DMS53 treated with DMSO at 0.1 percent for 48 hours (cell line): ENCODE results near the gene PHKG1.
"Not testable (repeated sequence)": the region's sequence is repeated elsewhere in the genome, so short reads cannot be mapped to it uniquely, and the experiment has no call there.

ENCODE experiments used
- DNase-seq: peaks from one replicate; lab custom pipeline; 2025; ENCODE audit not compliant: unreplicated experiment; lab: John Stamatoyannopoulos, UW

PHKG1 gene

DNA sequence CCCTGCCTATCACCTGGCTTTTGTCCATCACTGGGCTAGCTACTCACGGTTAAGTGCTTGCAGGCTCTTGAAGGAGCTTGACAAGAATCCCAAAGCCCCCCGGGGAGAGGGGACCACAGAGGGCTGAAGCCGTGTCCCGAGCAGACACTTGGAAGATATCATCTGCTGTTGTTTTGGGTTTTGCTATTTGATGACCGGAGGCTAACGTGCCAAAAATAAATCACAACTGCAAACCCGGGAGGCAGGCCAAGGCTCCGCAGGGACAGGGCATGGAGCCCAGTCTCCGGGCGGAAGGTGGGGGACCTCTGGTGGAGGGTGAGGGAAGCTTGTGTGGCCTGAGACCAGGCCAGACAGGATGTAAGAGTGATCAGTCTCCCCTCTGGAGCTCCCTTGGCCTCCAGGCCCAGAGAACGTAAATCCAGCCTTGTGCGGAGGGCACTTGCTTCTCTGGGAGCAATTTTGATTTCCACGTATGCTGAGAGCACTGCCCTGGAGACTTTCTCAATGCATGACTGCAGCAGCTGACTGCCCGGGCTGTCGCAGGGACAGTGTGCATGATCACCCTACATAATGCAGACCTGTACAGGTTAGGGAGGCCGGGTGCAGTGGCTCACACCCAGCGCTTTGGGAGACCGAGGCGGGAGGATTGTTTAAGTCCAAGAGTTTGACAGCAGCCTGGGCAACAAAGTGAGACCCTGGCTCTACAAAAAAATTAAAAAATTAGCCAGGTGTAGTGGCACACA, at the start of gene PHKG1:
Gene PHKG1 (minus strand): TSS at position 164 of the 743 bp plus-strand sequence. CDS start 4,011 bp downstream, outside the sequence.
- peak; percentile 11 for DNase-seq

DNA sequence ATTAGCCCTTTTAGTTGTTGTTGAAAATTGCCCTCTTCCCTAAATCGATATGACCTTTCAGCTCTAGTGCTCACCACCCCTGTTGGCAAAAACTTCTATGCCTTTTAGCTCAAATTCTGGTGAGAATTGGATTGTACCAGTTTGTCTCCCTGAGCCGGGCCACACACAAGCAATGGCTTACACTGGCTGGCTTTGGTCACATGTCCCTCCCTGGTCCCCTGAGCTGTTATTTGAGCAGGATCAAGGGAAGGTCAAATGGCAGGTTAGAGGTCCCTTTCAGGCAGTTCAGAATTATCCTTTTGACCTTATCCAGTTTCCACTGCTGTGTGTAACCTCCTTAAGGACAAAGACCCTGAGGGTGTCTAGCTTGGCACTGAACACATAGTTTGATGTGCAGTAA, 38.3 kb upstream of the PHKG1 start:
- DNase-seq = not testable (repeated sequence)

DNA sequence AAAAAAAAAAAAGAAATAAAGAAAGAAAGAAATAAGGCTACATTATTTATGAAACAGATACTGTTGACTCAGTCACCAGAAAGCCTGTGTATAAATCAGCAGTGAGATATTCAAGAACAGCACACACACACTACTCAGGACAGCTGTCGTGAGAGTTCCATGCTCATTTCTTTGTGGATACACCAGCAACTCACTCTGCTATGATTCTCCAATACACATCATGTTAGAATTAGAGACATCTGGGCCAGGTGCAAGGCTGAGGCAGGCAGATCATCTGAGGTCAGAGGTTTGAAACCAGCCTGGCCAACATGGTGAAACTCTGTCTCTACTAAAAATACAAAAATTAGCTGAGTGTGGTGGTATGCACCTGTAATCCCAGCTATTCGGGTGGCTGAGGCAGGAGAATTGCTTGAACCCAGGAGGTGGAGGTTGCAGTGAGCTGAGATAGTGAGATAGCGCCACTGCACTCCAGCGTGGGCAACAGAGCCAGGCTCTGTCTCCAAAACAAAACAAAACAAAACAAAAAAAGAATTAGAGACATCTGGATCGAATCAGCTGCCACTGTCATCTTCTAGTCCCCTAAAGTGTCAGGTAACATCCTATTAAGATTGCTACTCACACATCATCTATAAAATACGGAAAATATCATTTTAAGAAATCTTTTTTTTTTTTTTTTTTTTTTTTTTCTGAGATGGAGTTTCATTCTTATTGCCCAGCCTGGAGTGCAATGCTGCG, 34.7 kb upstream of the PHKG1 start:
- DNase-seq = no peak

DNA sequence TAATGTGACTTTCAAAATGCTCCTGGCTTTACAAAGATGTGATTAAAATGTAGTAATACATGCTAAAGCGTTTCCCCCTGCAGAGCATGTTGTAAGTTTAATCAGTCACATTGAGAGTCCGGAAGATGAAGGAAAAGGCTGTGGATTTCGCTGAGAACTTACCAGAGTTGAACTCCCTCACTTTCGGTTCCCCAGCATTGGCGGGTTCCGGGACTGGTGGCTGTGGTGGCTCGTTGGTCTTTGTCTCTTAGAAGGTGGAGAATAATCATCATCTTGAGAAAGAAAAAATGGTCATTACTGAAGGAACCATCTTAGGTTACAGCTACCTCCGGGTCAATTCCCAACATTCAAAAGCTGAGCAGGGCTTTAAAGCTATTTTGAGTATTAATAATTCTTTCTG, 33.1 kb upstream of the PHKG1 start:
- DNase-seq = no peak

DNA sequence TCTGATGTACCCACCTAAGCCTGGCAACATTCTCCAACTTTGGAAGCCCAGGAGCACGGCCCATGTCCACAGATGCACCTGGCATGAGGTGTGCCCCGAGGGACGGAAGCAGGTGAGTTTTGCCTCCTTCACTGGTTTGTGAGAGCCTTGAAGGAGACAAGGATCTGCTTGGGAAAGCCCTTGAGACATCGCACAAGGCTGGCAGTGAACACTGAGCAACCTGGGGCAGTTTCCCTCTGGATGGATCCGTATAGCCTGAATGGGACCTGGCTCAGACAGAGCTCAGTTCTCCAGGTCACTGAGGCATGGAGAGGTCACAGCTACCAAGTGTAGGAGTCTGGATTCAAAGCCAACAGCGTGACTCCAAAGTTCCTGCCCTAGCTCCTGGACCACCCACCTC, 32.2 kb upstream of the PHKG1 start:
- DNase-seq = no peak

DNA sequence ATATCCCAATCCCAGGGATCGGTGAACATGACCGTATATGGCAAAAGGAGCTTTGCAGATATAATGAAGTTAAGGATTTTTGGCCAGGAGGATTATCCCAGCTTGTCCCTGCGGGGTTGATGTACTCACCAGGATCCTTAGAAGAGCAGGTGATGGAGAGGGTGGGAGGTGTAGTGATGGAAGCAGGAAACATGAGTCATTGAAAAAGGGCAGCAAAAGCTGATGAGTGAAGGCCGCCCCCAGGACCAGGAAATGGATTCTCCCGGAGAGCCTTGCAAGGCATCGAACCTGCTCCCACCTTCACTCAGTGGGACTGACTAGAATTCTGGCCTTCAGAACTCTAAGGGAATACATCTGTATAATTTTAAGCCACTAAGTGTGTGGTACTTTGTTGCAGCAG, 28.7 kb upstream of the PHKG1 start:
- DNase-seq = no peak

DNA sequence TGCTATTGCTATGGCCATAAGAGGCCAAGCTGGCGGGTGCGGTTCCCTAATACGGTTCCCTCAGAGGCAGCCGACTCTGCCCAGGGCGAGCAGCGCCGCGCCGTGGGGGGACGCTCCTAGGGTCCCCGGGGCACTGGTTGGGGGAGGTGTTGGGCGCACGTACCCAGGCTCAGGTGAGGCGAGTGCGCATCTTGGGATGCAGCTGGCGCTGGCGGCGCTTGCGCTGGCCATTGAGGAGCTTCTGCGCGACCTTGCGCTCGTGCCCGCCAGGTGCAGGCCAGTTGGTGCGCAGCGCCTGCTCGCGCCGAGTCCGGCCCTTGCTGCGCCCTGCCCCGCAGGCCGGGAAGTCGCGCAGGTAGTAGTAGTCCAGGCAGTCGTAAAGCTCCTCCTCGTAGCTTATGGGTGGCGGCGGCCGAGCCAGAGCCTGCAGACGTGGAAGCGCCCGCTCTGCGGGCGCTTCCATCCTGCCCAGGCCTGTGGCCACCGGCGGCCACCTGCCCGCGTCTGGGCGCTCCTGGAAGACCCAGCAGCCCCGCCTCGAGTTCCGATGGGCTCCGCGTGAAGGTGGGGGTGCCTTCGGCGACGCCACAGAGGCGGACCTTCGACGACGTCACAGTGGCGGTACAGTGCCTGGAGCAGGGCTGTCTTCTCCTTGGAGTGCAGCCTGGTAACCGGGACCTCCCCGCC, 23.2 kb upstream of the PHKG1 start, which contains the start of gene NUPR2:
Gene NUPR2 (minus strand): TSS at position 566 of the 687 bp plus-strand sequence. CDS start 103 bp downstream, at position 463.
- peak; percentile 52 for DNase-seq

DNA sequence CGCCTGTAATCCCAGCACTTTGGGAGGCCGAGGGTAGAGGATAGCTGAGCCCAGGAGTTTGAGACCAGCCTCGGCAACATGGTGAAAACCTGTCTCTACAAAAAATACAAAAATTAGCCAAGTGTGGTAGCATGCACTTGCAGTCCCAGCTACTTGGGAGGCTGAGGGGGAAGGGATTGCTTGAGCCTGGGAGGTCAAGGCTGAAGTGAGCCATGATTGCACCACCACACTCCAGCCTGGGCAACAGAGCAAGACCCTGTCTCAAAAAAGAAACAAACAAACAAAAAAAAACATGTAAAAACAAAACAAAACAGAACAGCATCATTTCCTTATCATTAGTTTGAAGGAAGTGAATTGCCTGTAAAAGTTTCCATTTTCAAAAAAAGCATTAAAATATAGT, 19.5 kb upstream of the PHKG1 start:
- DNase-seq = not testable (repeated sequence)

DNA sequence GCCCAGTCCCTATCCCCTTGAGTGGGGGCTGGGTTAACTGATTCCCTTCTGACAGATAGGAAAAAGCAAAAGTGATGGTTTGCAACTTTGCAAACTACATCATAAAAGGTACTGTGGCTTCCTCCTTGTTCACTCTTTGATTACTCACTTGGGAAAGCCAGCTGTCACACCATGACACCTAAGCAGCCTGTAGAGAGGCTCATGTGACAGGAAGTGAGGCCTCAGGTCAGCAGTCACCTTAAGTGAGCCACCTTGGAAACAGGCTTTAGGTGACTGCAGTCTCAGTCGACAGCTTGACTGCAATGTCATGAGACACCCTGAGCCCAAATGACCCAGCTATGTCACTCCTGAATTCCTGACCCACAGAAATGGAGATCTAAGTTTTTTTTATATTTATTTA, 17.9 kb upstream of the PHKG1 start:
- peak; percentile 21 for DNase-seq

DNA sequence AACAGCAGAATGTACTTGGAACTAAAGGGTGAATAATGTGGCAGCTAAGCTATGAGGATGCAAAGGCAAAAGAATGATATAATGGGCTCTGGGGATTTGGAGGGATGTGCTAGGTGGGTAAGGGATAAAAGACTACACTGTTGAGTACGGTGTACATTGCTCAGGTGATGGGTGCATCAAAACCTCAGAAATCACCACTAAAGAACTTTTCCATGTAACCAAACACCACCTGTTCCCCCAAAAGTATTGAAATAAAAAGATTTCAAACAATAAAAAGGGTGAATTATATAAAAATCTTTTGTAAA, 15.2 kb upstream of the PHKG1 start:
- DNase-seq = no peak

DNA sequence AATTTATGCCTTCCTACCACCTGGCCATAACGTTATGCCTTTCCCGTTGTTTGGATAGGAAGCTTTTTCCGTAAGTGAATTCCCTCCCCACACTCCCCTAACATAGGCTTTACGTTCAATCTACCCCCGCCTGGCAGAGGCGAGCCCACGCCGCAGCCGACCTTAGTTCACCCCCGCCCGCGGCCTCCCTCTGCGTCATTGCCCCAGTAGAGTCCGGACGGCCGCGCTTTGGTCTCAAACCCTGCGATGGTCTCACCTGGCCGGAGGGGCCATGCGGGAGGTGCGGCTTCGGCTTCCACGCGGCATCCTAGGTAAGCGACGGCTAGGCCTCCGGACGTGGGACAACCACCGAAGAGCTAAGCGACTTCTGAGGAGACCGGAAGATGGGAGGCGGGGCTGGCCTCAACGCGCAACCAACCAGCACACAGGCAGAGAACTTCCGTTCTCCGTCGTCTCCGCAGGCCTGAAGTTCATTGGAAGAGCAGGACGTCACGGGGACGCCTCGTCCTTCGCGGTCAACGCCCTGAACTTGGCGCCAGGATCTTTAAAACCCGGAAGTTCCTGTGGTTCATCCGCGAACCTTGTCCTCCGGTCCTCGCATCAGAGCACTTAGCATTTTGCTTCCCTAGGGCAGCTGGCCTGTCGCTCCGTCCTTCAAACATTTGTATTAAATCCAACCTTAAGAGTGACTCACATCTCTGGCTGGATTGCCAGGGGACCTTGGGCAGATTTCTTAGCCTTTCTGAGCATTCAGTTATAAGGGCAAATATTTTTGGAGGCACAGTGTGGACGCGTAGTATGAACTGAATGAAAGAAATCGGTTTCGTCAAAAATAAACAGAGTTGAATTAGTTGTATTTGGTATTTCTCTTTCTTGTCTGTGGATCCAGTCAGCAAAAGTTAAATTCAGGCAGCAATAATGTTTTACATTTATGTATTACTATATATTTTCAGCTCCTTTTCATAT, 13.6 kb upstream of the PHKG1 start, which contains the start of gene CHCHD2:
Gene CHCHD2 (minus strand): TSS at position 369 of the 966 bp plus-strand sequence. CDS start 63 bp downstream, at position 306.
- peak; percentile 98 for DNase-seq

DNA sequence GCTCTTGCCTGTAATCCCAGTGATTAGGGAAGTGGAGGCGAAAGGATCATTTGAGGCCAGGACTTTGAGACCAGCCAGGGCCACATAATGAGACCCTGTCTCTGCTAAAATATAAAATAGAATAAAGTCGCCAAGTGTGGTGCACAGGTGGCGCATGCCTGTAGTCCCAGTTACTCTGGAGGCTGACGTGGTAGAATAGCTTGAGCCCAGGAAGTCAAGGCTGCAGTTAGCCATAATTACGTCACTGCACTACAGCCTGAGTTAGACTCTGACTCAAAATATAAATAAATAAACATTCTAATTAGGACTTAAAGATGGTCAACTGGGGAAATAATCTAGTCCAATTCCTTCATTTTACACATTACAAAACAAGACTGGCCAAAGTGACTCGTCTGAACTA, 12.8 kb upstream of the PHKG1 start:
- peak; percentile 19 for DNase-seq

DNA sequence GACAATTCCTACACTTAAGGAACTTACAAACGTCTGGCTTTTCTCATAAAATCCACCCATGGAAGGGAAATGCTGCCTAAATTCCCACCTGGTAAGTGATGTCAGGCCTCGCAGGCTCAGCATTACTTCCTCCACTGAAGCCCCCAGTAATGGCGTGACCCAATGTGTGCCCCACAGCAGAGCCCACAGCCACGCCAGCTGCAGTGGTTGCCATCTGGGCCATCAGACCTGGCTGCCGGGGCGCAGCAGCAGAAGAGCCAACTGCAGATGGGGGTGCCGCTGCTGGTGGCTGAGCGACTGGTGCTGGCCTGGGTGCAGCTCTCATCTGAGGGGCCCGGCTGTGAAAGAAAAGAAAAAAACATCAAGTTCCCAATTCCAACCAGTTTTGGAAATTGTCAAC, 11.4 kb upstream of the PHKG1 start:
- DNase-seq = not testable (repeated sequence)

DNA sequence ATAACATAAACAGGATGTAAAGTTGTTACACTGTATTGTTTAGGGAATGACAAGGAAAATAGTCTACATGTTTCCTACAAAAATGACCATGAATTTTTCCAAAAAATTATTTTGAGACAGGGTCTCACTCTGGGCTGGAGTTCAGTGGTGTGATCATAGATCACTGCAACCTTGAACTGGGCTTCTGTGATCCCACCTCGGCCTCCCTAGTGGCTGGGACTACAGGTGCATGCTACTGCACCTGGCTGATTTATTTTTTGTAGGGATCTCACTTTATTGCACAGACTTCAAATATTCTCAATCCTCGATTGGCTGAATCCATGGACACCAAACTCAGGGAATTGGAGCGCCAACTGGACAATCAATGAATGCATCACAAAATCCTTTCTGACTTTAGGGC, 6.9 kb upstream of the PHKG1 start:
- no peak for DNase-seq

DNA sequence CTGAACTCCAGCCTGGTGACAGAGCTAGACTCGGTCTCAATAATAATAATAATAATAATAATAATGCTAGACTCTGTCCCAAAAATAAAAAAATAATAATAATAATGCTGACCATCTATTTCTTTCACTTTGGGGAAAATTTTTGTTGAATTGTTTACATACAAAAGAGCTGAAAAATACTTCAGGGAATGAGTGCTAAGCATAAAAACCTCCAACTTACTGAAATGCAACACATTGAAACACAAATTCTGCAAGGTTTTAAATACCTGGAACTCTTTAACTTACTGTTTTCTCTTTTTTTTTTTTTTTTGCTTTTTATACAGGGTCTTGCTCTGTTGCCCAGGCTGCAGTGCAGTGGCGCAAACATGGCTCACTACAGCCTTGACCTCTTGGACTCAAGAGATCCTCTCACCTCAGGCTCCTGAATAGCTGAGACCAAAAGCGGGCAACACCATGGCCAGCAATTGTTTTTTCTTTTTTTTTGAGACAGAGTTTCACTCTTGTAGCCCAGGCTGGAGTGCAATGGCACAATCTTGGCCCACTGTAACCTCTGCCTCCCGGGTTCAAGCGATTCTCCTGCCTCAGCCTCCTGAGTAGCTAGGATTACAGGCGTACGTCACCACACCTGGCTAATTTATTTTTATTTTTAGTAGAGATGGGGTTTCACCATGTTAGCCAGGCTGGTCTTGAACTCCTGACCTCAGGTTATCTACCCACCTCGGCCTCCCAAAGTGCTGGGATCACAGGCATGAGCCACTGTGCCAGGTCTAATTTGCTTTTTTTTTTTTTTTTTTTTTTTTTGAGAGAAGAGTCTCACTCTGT, 5.6 kb upstream of the PHKG1 start:
- not testable (repeated sequence) for DNase-seq

DNA sequence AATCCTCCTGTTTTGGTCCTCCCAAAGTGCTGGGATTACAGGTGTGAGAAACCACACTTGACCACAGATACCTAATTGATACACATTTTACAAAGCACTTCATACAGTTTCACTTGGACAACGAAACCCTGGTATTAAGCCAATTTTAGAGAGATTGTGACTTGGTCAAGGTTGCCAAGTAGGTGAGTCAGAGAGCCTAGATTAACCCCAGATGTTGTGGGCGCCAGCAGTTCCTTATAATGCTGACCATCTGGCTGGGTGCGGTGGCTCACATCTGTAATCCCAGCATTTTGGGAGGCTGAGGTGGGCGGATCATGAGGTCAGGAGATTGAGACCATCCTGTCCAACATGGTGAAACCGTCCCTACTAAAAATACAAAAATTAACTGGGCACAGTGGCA, 4.9 kb upstream of the PHKG1 start:
- DNase-seq = no peak

DNA sequence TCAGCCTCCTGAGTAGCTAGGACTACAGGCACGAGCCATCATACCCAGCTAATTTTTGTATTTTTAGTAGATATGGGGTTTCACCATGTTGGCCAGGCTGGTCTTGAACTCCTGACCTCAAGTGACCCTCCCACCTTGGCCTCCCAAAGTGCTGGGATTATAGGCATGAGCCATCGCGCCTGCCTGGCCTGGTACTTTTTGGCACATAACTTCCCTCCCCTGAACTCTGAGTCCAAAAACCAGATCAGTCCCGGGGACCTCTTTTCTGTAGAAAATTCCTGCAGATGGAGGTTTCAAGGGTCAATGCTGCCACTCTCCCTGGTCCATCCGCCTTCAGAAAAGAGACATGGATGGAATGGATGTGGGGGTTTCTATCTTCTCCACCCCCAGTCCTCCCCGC, 364 bp downstream of the PHKG1 start:
- not testable (repeated sequence) for DNase-seq

DNA sequence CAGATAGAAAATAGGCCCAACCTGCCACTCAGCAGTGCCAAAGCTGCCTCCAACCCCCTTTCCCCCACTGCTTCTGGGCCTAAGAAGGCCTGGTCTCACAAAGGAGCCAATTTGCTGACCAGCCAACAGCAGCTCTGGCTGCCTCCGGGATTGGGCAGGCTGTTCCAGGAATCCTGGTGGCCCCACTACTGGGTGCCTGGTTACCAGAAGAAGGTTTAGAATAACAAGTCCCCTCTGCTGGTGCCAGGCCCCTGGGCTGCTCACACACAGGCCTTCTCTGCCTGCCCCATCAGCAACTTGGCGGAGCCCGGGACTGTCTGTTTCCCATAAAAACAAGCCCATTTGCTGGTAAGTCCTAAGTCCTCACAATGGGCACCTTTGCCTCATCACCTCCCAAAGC, 1.2 kb downstream of the PHKG1 start:
- no peak for DNase-seq

DNA sequence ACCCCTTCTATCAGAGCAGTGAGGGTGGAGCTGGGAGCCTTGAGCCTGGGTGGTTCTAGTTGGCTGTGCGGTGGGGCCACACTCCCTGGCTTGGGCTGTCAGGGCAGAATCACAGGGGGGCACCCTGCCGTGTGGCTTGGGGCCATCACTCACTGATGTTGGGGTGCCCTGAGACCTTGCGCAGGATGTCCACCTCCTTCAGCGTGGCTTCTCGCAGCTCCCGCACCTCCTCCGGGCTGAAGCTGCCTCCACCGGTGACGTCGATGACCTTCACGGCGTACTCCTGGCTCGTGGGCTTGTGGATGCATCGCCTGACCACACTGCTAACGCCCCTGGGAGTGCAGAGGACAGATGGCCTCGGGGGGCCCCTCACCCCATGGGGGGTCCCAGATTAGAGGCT, 5.3 kb downstream of the PHKG1 start:
- no peak for DNase-seq

DNA sequence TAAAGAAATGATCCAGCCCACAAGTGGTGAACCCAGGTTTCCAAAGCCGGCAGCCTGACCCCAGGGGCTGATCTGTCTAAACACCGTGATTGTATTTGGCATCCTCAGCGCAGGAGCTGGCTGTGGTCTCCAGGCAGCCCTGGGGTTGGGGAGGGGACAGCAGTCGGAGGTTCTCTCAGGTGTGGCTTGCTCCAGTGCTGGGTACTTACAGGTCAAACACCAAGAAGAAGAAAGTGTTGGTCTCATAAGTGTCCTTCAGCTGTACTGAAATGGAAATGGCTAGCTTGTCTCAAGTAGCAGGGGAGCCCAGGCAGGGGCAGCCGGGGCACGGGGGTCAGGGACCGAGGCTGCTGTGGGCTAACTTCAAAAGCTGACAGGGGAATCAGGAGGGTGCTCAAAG, 6.0 kb downstream of the PHKG1 start:
- no peak for DNase-seq
